Muscle layer of duodenum (tissue), 2 donors: ENCODE data around the gene CAMK2B.

ENCODE experiments used
- H3K27ac ChIP-seq: one replicate; pipeline ENCODE4 v1.7.0; 2013; ENCODE audit warnings: mild to moderate bottlenecking, low read length
- H3K27me3 ChIP-seq: one replicate; pipeline ENCODE4 v1.7.0; 2013; ENCODE audit warnings: low read depth, mild to moderate bottlenecking, control low read depth, low read length
- H3K36me3 ChIP-seq, 2 donors: one replicate each; pipeline ENCODE4 v1.7.0; 2013; ENCODE audit warnings: low read length in 2 of 2, control low read depth in 1 of 2, mild to moderate bottlenecking in 1 of 2; ENCODE audit not compliant: insufficient read depth in 2 of 2, control insufficient read depth in 1 of 2
- H3K4me1 ChIP-seq, 2 donors: one replicate each; pipeline ENCODE4 v1.7.0; 2013; ENCODE audit warnings: low read length in 2 of 2, mild to moderate bottlenecking in 2 of 2, control low read depth in 1 of 2, moderate library complexity in 1 of 2; ENCODE audit not compliant: insufficient read depth in 2 of 2, control insufficient read depth in 1 of 2
- H3K4me3 ChIP-seq, 2 donors: one replicate each; pipeline ENCODE4 v1.7.0; 2013; ENCODE audit warnings: low read length in 2 of 2, low read depth in 1 of 2, mild to moderate bottlenecking in 1 of 2
- H3K9me3 ChIP-seq, 2 donors: one replicate each; pipeline ENCODE4 v1.7.0; 2013; ENCODE audit warnings: low read length in 2 of 2, control low read depth in 1 of 2, mild to moderate bottlenecking in 1 of 2; ENCODE audit not compliant: control insufficient read depth in 1 of 2
- donor health status: healthy.

CAMK2B gene

GRCh38 chr7:44284216-44284615 lies 41.2 kb downstream of the CAMK2B start:
- no peak overlapping the region for H3K4me3 ChIP-seq
- no peaks in the 10 kb centered on the region for H3K9me3 ChIP-seq
- H3K27me3 ChIP-seq, result no peaks in the 10 kb centered on the region
- H3K27ac ChIP-seq, result no peak overlapping the region
- no peaks in the 10 kb centered on the region for H3K36me3 ChIP-seq
- no peaks in the 10 kb centered on the region for H3K4me1 ChIP-seq

- Histone ChIP-seq H3K9me3 (no peaks in the 10 kb centered on the region), H3K36me3 (no peaks in the 10 kb centered on the region), H3K4me3 (no peak overlapping the region), H3K27ac (no peak overlapping the region), H3K4me1 (no peaks in the 10 kb centered on the region), H3K27me3 (no peaks in the 10 kb centered on the region)
Measured at GRCh38 chr7:44283381-44284211, 41.8 kb downstream of the CAMK2B start.

- Histone ChIP-seq H3K36me3 (no peaks in the 10 kb centered on the region), H3K9me3 (no peaks in the 10 kb centered on the region), H3K27me3 (no peaks in the 10 kb centered on the region), H3K27ac (no peak overlapping the region), H3K4me1 (no peaks in the 10 kb centered on the region), H3K4me3 (no peak overlapping the region)
Measured at GRCh38 chr7:44282601-44283171, 42.7 kb downstream of the CAMK2B start.

- Histone ChIP-seq H3K4me3 (no peak overlapping the region), H3K4me1 (no peaks in the 10 kb centered on the region), H3K27me3 (no peaks in the 10 kb centered on the region), H3K27ac (no peak overlapping the region), H3K36me3 (no peaks in the 10 kb centered on the region), H3K9me3 (no peaks in the 10 kb centered on the region)
Measured at GRCh38 chr7:44281811-44282600, 43.4 kb downstream of the CAMK2B start.

- no peak overlapping the region for H3K4me3 ChIP-seq
- no peaks in the 10 kb centered on the region for H3K4me1 ChIP-seq
- H3K9me3 ChIP-seq, result no peaks in the 10 kb centered on the region
- no peaks in the 10 kb centered on the region for H3K27me3 ChIP-seq
- H3K36me3 ChIP-seq, result no peaks in the 10 kb centered on the region
- no peak overlapping the region for H3K27ac ChIP-seq
Measured at GRCh38 chr7:44280993-44281721, 44.2 kb downstream of the CAMK2B start.

- Histone ChIP-seq H3K27me3 (no peaks in the 10 kb centered on the region), H3K36me3 (no peaks in the 10 kb centered on the region), H3K9me3 (no peaks in the 10 kb centered on the region), H3K27ac (no peak overlapping the region), H3K4me3 (no peak overlapping the region), H3K4me1 (no peaks in the 10 kb centered on the region)
Measured at GRCh38 chr7:44280636-44280992, 44.8 kb downstream of the CAMK2B start.

GRCh38 chr7:44279731-44280505 lies 45.5 kb downstream of the CAMK2B start:
- H3K27ac ChIP-seq, result no peak overlapping the region
- no peaks in the 10 kb centered on the region for H3K4me1 ChIP-seq
- no peaks in the 10 kb centered on the region for H3K9me3 ChIP-seq

GRCh38 chr7:44279286-44279685 lies 46.1 kb downstream of the CAMK2B start:
- Histone ChIP-seq H3K36me3 (no peaks in the 10 kb centered on the region), H3K27me3 (no peaks in the 10 kb centered on the region), H3K27ac (no peak overlapping the region), H3K9me3 (no peaks in the 10 kb centered on the region), H3K4me3 (no peak overlapping the region), H3K4me1 (no peaks in the 10 kb centered on the region)

More at GRCh38 chr7:44279731-44280505, 45.5 kb downstream of the CAMK2B start:
- H3K36me3 ChIP-seq, result no peaks in the 10 kb centered on the region
- H3K27me3 ChIP-seq, result no peaks in the 10 kb centered on the region
- no peak overlapping the region for H3K4me3 ChIP-seq

- Histone ChIP-seq H3K36me3 (no peaks in the 10 kb centered on the region), H3K4me1 (no peaks in the 10 kb centered on the region), H3K4me3 (no peak overlapping the region), H3K27me3 (no peaks in the 10 kb centered on the region), H3K27ac (no peak overlapping the region), H3K9me3 (no peaks in the 10 kb centered on the region)
Measured at GRCh38 chr7:44278451-44279161, 46.8 kb downstream of the CAMK2B start.

GRCh38 chr7:44277851-44278250 lies 47.5 kb downstream of the CAMK2B start:
- Histone ChIP-seq H3K27ac (no peak overlapping the region), H3K4me1 (no peaks in the 10 kb centered on the region), H3K4me3 (no peak overlapping the region), H3K36me3 (no peaks in the 10 kb centered on the region), H3K27me3 (no peaks in the 10 kb centered on the region), H3K9me3 (no peaks in the 10 kb centered on the region)
